H9 (cell line): ENCODE results near the gene PPP1CA. TPM values are rescaled to one million over a fixed set of nuclear protein-coding genes. Genes with fewer than 3 reads are reported as not detected.

ENCODE experiments used
- DNase-seq: peaks from one replicate; pipeline ENCODE4 v3.0.0-alpha.2; 2017
- H2AFZ ChIP-seq: one replicate; pipeline ENCODE4 v1.6.1; 2013; ENCODE audit warnings: mild to moderate bottlenecking, low read length, control low read depth, moderate library complexity
- H2AK5ac ChIP-seq: 2 replicates; pipeline ENCODE4 v1.6.1; 2013; ENCODE audit warnings: low read length, control low read depth, mixed read lengths; ENCODE audit not compliant: insufficient read length
- H2BK120ac ChIP-seq: one replicate; pipeline ENCODE4 v1.6.1; 2013; ENCODE audit warnings: low read depth, mild to moderate bottlenecking, low read length, control low read depth, inconsistent platforms; ENCODE audit not compliant: poor library complexity, severe bottlenecking
- H2BK12ac ChIP-seq: 2 replicates; pipeline ENCODE4 v1.6.1; 2013; ENCODE audit warnings: low read length, control low read depth, mixed read lengths, low read depth; ENCODE audit not compliant: insufficient read length
- H2BK15ac ChIP-seq: 2 replicates; pipeline ENCODE4 v1.6.1; 2013; ENCODE audit warnings: low read depth, low read length, control low read depth
- H2BK20ac ChIP-seq: one replicate; pipeline ENCODE4 v1.6.1; 2013; ENCODE audit warnings: low read depth, mild to moderate bottlenecking, low read length, control low read depth, inconsistent platforms; ENCODE audit not compliant: poor library complexity, severe bottlenecking
- H2BK5ac ChIP-seq: 2 replicates; pipeline ENCODE4 v1.6.1; 2013; ENCODE audit warnings: low read length, control low read depth, mixed read lengths; ENCODE audit not compliant: insufficient read length
- H3K14ac ChIP-seq: 2 replicates; pipeline ENCODE4 v1.6.1; 2013; ENCODE audit warnings: low read length, control low read depth; ENCODE audit not compliant: insufficient read depth
- H3K18ac ChIP-seq: 2 replicates; pipeline ENCODE4 v1.6.1; 2013; ENCODE audit warnings: low read depth, mild to moderate bottlenecking, mixed read lengths, low read length, control low read depth; ENCODE audit not compliant: insufficient read length
- H3K23ac ChIP-seq: 2 replicates; pipeline ENCODE4 v1.6.1; 2013; ENCODE audit warnings: low read length, control low read depth, mixed read lengths, low read depth; ENCODE audit not compliant: insufficient read length
- H3K23me2 ChIP-seq: 2 replicates; pipeline ENCODE4 v1.6.1; 2013; ENCODE audit warnings: low read depth, mild to moderate bottlenecking, mixed read lengths, low read length, control low read depth; ENCODE audit not compliant: insufficient read length, poor library complexity, severe bottlenecking
- H3K27ac ChIP-seq: 2 replicates; pipeline ENCODE4 v1.5.1; 2013; ENCODE audit warnings: low read length, control low read depth, mixed read lengths, low read depth; ENCODE audit not compliant: insufficient read length
- H3K27me3 ChIP-seq: 2 replicates; pipeline ENCODE4 v1.6.1; 2013; ENCODE audit warnings: low read length, control low read depth, inconsistent platforms; ENCODE audit not compliant: insufficient read depth
- H3K4ac ChIP-seq: 2 replicates; pipeline ENCODE4 v1.6.1; 2013; ENCODE audit warnings: low read depth, mild to moderate bottlenecking, control low read depth, inconsistent platforms, low read length, moderate library complexity
- H3K4me1 ChIP-seq: 2 replicates; pipeline ENCODE4 v1.6.1; 2013; ENCODE audit warnings: low read length, control low read depth, inconsistent platforms; ENCODE audit not compliant: insufficient read depth
- H3K4me2 ChIP-seq: 2 replicates; pipeline ENCODE4 v1.6.1; 2013; ENCODE audit warnings: low read length, control low read depth, mixed read lengths; ENCODE audit not compliant: insufficient read length, insufficient read depth
- H3K56ac ChIP-seq: 2 replicates; pipeline ENCODE4 v1.6.1; 2013; ENCODE audit warnings: low read depth, mild to moderate bottlenecking, mixed read lengths, low read length, control low read depth; ENCODE audit not compliant: insufficient read length
- H3K79me1 ChIP-seq: 2 replicates; pipeline ENCODE4 v1.6.1; 2013; ENCODE audit warnings: low read depth, mild to moderate bottlenecking, moderate library complexity, low read length, control low read depth, inconsistent platforms; ENCODE audit not compliant: insufficient read depth, poor library complexity, severe bottlenecking
- H3K79me2 ChIP-seq: 2 replicates; pipeline ENCODE4 v1.6.1; 2013; ENCODE audit warnings: low read length, control low read depth, inconsistent platforms; ENCODE audit not compliant: insufficient read depth
- H3K9ac ChIP-seq: 2 replicates; pipeline ENCODE4 v1.6.1; 2013; ENCODE audit warnings: low read length, control low read depth, mixed read lengths; ENCODE audit not compliant: insufficient read length; ENCODE audit errors: extremely low read depth
- H3K9me3 ChIP-seq: one replicate; pipeline ENCODE4 v1.6.1; 2013; ENCODE audit warnings: low read depth, low read length, inconsistent platforms; ENCODE audit not compliant: control insufficient read depth
- H3T11ph ChIP-seq: one replicate; pipeline ENCODE4 v1.6.1; 2013; ENCODE audit warnings: mild to moderate bottlenecking, low read length, control low read depth, inconsistent platforms
- H4K20me1 ChIP-seq: one replicate; pipeline ENCODE4 v1.6.1; 2013; ENCODE audit not compliant: control insufficient read depth, insufficient read length, insufficient read depth
- H4K5ac ChIP-seq: 2 replicates; pipeline ENCODE4 v1.6.1; 2013; ENCODE audit warnings: low read depth, mild to moderate bottlenecking, mixed read lengths, low read length, control low read depth; ENCODE audit not compliant: insufficient read length
- H4K8ac ChIP-seq: replicated peaks from 2 replicates; pipeline ENCODE4 v1.6.1; 2013; ENCODE audit warnings: low read length, control low read depth, mixed read lengths, low read depth; ENCODE audit not compliant: insufficient read length
- H4K91ac ChIP-seq: 2 replicates; pipeline ENCODE4 v1.6.1; 2013; ENCODE audit warnings: low read depth, mild to moderate bottlenecking, moderate library complexity, mixed read lengths, low read length, control low read depth; ENCODE audit not compliant: insufficient read length
- H3K27ac Mint-ChIP-seq, 3 experiments: 2 replicates in 2 of 3; 3 replicates in 1 of 3; pipeline ENCODE4 v1.8.0; 2020 to 2021; ENCODE audit warnings: mixed read lengths in 3 of 3, mild to moderate bottlenecking in 1 of 3, moderate library complexity in 1 of 3
- H3K27me3 Mint-ChIP-seq: 2 replicates; pipeline ENCODE4 v1.8.0; 2021; ENCODE audit warnings: low read depth, mild to moderate bottlenecking, moderate library complexity, mixed read lengths
- H3K36me3 Mint-ChIP-seq, 3 experiments: 2 replicates in 2 of 3; 3 replicates in 1 of 3; pipeline ENCODE4 v1.8.0; 2020 to 2021; ENCODE audit warnings: low read depth in 3 of 3, mixed read lengths in 3 of 3; ENCODE audit not compliant: insufficient read depth in 1 of 3
- H3K4me1 Mint-ChIP-seq, 2 experiments: 2 replicates each; pipeline ENCODE4 v1.8.0; 2020; ENCODE audit warnings: mixed read lengths in 2 of 2
- H3K4me3 Mint-ChIP-seq, 2 experiments: 2 replicates in 1 of 2; 3 replicates in 1 of 2; pipeline ENCODE4 v1.8.0; 2020 to 2021; ENCODE audit warnings: mild to moderate bottlenecking in 2 of 2, mixed read lengths in 2 of 2, moderate library complexity in 1 of 2
- H3K9me3 Mint-ChIP-seq, 2 experiments: 2 replicates in 1 of 2; 3 replicates in 1 of 2; pipeline ENCODE4 v1.8.0; 2020; ENCODE audit warnings: mild to moderate bottlenecking in 2 of 2, mixed read lengths in 2 of 2, moderate library complexity in 1 of 2
- CTCF ChIP-seq: fragments of 200-600 bp; sonication (generic); conservative IDR thresholded peaks from 3 replicates; pipeline ENCODE4 v1.8.0; 2021; ENCODE audit warnings: antibody characterized with exemption, mild to moderate bottlenecking
- WGBS: extraction: QIAGEN DNeasy Blood & Tissue Kit; methylation state at CpG from one replicate; pipeline ENCODE4 v1.1.7; 2013; ENCODE audit warnings: missing lambda C conversion rate, low lambda C conversion rate, mixed read lengths; ENCODE audit not compliant: insufficient read length; ENCODE audit errors: extremely low coverage; 5-methylcytosine and 5-hydroxymethylcytosine counted together
- total RNA-seq: library from RNA; stranded (reverse); gene quantifications from 2 replicates; pipeline ENCODE4 v1.2.1, GENCODE V29; 2021

Gene PPP1CA
- total RNA-seq, 1 experiment from 2014 or later, result 205 TPM

DNA sequence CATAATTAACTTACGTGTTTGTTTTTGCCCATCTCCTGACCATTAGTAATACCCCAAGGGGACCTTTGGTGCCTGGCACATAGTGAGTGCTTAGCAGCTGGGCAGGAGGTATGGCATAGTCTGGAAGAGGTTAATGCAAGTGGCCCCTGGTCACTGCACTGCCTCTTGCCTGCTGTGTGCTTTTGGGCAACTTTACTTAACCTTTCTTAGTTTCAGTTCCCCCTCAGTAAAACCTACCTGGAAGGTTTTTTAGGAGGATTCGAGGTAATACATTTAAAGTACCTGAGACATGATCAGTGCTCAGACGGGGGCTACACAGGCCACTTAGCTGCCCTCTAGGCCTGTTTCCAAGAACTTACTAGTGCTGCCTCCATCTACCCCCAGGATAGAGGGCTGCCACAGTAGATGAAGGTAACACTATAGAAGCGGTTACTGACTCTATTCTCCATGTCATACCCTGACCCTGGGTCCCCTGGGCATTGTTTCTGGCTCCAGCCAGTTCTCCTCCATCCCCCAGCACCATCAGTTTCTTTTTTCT is 51.7 kb downstream of the PPP1CA start:
- Histone ChIP-seq H2BK20ac (no peak overlapping the region), H3K27me3 (no peaks in the 10 kb centered on the region), H2BK15ac (no peak overlapping the region), H2AFZ (no peak overlapping the region), H2AK5ac (no peak overlapping the region), H3K9me3 (no peaks in the 10 kb centered on the region), H3K4ac (no peak overlapping the region), H4K8ac (no peak overlapping the region), H3K23me2 (peaks cover 14% of the 10 kb centered on the region), H3K79me2 (no peaks in the 10 kb centered on the region), H3K79me1 (no peaks in the 10 kb centered on the region), H3T11ph (no peak overlapping the region), H2BK120ac (no peak overlapping the region), H3K4me1 (no peaks in the 10 kb centered on the region), H3K4me2 (no peak overlapping the region), H2BK5ac (no peak overlapping the region), H3K23ac (no peak overlapping the region), H4K91ac (no peak overlapping the region), H4K20me1 (no peaks in the 10 kb centered on the region), H3K14ac (no peak overlapping the region), H3K9ac (no peak overlapping the region), H3K18ac (no peak overlapping the region), H3K56ac (no peak overlapping the region), H3K27ac (no peak overlapping the region), H4K5ac (no peak overlapping the region), H2BK12ac (no peak overlapping the region)
- no CpG with 5 or more reads among the region's 4 CpGs for WGBS
- H3K9me3 Mint-ChIP-seq, result no peaks in the 10 kb centered on the region; a peak in 1 of 5 replicates
- H3K4me1 Mint-ChIP-seq, result peaks cover 28 to 38% of the 10 kb centered on the region in 2 experiments
- H3K4me3 Mint-ChIP-seq, result no peak overlapping the region
- TF ChIP-seq CTCF, result no peak
- 0 out of 7 replicates have a peak overlapping the region, but pooled peaks of 1 of the 3 experiments have one; percentile 2 for H3K27ac Mint-ChIP-seq
- DNase-seq, result no peak
- no peaks in the 10 kb centered on the region for H3K36me3 Mint-ChIP-seq
- H3K27me3 Mint-ChIP-seq, result no peaks in the 10 kb centered on the region; the same call in 1 of the 2 replicates
